Muscle of arm (tissue), 12 donors: ENCODE measurements around the gene LRGUK. TPM values are rescaled to one million over a fixed set of nuclear protein-coding genes. Genes with fewer than 3 reads are reported as not detected.
"Not testable (repeated sequence)": the region's sequence is repeated elsewhere in the genome, so short reads cannot be mapped to it uniquely, and the experiment has no call there.

ENCODE experiments used
- DNase-seq: peaks from one replicate; pipeline ENCODE4 v3.0.0-alpha.2; 2013
- polyA plus RNA-seq, 12 donors: library from polyadenylated mRNA; unstranded; fragments of 120-200 nt; gene quantifications; one replicate each; pipeline ENCODE4 v1.2.1, GENCODE V29; 2013; ENCODE audit not compliant: insufficient read length in 12 of 12

The LRGUK gene
- polyA plus RNA-seq, 12 donors = 0.23 to 2.4 (median 0.85) TPM; not detected in 2

DNA sequence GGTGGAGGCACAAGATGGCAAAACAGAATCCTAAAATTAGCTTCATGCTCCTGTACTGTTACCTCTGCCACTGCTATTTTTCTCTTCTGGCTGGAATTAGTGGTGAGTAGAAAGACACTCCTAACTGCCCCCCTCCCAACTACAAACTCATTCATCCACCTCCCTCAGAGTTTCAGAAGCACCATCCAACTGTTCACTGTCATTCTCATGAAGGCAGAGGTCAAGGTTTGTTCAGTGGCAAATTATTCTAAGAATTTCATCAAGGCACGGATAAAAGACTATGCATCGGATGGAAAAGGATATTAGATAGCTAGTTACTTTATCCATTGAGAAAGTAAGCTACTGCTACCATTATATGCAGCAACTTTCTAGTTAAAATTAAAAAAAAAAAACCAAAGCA lies 59.7 kb downstream of the LRGUK start:
- DNase-seq = no peak

DNA sequence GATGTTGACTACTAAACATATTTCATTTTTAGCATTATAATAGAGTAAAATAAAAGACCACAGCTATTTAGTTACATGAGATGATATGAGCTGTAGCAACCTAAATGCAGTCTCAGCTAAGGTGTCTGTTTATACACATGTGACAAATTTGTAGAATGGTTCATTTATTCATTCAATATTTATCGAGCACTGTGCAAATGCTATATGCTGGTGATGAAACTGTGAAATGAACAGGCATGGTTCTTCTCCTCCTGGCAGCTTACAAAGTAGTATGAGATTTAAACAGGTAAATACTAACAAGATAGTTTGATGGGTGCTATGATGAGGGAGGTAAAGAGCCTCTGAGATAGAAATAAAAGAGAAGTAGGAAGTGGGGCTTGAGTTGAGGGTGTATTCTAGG lies 60.8 kb downstream of the LRGUK start:
- no peak for DNase-seq

DNA sequence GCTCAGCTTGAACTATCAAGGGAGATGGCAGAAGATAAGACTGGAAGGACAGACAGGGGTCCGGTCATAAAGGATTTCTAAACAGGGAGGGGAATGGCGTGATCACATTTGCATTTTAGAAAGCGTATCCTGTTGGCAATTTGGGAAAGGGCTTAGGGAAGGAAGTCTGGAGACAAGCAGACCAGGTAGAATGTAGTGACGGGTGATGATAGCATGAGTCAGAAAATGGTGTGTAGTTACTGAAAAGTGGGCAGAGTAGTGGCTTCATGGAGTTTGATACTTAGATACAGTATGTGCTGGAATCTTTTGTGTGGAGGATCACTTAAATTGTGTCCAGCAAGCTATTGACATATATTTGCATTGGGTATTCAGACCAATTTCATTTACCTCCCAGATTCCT lies 61.2 kb downstream of the LRGUK start:
- DNase-seq = no peak

DNA sequence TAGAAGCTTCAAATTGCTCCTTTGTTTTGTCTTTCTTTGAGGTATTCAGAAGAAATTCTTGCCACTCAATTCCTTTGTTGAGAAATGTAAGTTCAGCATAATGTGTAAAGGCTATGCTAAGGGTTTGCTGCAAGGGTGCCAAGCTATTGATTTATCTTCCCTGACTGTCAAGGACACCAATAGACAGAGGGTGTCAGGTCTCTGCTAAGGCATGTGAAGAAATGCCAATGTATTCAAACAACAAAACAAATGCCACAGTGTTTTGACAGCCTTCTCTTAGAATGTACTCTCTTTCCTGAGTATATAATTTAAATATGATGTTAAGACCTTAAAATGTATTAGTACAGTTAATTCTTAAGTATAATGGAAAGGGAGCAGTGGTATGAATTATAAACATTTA lies 62.4 kb downstream of the LRGUK start:
- DNase-seq = no peak

DNA sequence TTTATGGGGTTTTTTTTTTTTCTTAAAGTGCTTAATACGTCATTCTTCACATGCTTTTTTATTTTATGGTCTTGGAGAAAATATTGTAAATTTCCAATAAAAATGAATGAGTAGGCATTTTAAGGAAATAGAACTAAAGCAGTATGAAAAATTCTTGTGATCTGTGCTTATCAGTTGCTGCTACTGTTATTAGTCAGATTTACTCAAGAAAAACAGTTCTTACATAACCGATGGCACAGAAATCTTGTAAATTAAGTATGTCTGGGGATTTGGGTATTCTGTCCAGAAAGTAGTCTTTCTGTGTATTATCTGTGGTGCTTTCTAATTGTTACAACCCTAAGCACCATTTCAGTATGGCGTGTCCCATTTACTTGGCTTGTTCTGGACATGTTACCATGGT lies 64.7 kb downstream of the LRGUK start:
- DNase-seq = no peak

DNA sequence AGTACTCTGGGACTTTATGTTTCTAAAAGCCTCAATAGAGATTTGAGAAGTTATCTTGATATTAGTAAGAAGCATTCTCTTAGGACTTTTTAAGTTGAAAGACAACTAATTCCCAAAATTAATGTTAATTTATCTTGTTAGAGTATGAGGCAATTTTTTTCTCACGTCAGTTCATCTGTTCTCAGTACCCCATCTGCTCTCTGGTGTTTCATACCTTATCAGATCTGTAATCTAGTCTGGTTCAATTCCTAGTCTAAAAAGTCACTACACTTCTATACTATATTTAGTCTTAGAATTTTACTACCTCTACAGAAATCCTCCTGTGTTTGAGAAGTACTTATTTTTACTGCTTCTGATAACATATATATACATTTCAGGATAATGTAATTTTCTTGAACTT lies 66.1 kb downstream of the LRGUK start:
- DNase-seq = no peak

DNA sequence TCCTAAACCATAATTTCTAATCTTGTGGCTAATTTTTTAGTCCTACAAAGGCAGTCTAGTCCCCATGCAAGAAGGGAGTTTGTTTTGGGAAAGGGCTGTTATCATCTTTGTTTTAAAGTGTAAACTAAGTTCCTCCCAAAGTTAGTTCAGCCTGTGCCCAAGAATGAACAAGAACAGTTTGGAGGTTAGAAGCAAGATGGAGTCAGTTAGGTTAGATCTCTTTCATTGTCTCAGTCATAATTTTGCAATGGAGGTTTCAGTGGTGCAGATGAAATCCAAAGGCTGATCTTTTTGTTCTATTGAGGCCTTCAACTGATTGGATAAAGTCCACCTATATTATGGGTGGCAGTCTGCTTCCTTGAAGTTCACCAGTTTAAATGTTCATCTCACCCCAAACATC lies 68.1 kb downstream of the LRGUK start:
- no peak for DNase-seq

DNA sequence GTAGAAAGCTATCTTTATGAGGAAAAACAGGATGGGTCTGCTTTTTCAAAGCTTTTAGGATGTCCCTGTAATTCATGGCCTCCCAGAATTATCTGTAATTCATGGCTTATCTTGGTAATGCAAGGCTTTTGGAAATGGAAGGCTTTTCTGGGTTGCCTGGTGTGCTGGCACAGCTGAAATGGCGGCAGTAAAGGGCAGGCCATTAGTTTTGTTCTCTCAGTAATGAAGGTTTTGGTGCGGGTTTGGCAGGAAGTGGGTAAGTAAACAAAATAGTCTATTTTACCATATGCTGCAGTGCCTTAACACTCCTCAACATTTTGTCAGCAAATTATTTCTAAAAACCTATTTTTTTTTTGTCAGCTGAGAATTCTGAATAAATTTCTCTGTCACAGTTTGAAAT lies 69.3 kb downstream of the LRGUK start:
- no peak for DNase-seq

DNA sequence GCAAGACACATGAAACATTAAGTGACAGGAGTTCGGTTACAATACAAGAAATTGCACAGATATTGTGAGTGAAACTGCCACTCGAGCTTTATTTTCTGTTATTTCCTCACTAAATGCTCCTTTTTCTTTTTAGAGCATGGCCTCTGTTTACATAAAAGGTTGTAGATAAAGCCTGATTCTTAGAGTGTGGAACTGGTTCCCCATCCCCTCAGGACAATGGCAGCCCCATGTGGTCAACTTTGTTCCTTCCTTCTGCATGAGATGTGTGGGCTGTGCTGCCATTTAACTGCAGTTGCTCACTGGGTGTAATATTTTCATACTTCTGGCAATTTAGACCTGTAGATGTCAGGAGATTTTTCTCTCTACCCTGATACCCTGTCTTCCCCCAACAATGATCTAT lies 70.2 kb downstream of the LRGUK start:
- no peak for DNase-seq

DNA sequence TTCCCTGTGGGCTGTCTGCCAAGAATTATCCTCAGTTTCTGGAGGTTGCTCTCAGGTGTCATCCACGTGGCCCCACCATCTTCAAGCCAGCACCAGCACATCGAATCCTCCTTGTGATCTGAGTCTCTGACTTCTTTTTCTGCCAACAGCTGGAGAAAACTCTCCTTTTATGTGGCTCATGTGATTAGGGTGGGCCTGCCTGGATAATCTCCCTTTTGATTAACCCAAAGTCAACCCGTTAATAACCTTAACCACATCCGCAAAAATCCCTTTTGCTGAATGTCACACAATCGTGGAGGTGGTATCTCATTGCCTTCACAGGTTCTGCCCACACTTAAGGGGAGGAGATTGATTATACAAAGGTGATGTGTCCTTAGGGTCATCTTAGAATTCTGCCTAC lies 73.8 kb downstream of the LRGUK start:
- DNase-seq = peak; percentile 4

DNA sequence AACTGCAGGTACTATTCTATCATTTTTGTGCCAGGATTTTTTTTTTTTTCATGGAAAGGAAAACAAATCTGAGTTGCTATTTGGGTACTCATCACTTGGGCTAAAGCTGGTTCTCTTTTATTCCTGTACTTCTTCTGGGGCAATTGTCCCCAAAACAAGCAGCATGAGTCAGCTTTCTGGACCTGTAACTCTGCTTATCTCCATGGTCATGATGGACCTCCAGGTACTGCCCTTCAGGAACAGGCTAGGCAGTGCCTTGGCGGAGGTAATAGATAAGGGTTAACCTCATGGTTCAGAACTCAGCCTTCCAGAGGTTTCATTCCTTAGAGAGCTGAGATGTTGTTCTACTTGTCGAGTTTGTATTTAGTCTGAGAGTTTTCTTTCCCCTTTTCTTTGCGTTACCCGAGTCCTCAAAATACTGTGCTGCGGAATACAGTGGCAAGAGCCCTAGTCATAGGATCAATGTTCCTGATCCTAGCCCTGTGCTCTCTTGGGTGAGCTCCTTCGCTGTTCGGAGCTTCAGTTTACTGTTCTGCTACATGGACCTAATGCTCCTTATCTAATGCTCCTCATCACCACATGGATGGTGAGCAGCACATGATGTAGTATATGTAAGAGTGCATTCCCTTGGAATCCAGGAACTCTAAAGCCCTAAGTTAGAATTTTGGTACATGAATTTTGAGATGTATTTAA lies 74.6 kb downstream of the LRGUK start:
- no peak for DNase-seq

DNA sequence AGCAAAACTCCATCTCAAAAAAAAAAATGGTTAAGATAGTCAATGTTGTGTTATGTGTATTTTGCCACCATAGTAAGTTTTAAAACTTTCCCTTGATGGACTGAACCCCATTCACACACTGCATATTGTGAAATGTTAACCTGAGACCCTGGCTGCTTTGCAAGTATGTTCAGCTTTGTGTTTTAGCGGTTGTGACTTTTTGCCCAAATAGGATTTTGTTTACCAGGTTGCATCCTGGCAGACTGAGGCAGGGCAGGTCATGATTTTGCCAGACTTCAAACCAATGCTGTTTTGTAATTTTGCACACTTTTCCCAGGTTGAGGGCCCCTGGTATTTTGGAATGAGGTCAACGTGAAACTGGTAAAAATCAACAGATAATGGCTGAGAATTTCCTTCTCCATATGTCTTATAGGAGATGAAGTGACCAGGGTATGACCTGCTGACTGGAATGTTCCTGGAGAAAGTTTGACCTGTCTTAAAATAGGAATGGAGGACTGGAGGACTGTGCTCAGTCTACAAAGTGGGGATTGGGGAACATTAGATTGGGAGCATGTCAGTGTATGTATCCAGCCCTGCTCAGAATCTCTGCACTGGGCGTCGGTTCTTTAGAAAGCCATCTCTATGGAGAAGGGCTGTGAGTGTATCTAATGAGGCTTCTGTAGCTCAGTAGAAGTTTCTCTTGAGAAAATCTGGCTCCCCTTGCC lies 76.2 kb downstream of the LRGUK start:
- no peak for DNase-seq

DNA sequence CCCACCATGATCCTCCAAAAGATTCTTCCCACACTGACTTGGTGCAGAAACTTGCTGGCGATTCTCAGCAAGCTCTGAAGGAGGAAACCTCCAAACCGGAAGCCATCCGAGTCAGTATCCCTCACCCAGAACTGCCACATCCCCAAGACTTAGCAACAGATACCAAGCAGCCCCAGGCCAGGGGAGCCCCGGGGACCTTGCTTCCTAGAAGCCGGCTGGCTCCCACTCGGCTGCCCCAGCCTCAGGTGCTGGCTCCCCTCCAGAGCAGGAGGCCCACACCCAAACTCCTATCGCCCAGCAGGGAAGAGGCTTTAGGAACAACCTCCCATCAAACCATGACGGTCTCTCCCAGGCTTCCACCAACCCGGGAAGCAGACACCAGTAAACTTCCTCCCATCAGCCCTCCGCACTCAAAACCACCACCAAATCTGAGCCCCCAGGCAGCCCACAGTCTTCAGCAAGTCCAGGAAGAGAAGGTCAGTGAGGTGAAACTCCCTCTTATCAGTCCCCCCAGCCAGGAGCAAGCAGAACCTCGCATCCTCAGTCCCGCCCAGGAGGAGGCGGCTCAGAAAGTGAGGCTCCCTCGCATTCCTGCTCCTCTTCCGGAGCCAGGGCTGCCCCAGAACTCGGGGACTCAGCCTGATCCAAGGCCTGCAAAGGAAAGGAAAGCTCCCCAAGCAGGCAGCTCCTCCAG lies 82.3 kb downstream of the LRGUK start:
- DNase-seq = no peak

DNA sequence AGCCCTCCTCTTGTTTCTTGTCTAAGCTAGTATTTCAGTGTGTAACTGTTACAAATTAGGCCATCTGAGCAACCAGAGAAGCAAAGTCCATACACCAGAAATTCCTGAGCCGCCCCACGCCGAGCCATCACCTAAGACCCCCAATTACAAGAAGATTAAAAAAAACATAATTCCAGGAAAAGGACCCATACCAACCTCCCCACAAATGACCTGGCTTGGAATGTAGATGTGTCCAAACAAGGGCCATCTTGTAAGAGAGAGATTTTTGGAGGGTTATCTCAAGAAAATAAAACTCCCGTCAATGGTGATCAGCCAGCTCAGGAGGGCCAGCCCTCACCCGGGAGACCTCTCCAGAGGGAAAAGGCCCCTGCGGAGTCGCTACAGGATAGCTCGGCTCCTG lies 83.1 kb downstream of the LRGUK start:
- no peak for DNase-seq

DNA sequence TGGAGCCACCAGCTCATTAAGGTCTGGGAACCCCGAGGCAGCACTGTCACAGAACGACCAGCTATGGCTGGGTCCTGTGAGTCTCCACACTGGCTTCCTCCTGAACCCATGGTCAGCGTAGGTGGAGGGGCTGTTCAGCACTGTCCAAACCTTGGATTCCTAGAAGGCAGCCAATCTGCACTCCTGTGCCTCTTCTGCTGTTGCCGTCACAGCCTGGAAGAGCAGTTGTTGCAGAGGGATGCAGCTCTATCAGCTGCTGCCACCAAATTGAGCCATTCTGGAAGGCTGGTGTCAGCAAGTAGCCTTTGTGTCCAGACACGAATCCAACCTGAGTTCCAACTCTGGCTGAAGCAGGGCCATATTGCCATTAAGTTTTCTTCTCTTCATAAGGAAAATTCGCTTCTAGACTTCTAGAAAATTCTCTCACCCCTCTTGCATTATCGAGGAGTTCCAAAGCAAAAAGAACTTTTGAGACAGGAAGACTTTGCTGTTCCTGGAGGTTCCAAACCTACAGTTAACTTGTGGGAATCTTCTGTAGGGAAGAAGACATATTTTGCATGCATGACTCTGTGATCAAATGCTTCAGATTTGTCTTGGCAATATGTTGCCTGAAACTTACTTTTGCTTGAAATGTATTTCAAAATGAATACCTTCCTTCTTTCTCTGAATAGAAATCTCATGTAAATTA lies 84.0 kb downstream of the LRGUK start:
- DNase-seq = no peak

DNA sequence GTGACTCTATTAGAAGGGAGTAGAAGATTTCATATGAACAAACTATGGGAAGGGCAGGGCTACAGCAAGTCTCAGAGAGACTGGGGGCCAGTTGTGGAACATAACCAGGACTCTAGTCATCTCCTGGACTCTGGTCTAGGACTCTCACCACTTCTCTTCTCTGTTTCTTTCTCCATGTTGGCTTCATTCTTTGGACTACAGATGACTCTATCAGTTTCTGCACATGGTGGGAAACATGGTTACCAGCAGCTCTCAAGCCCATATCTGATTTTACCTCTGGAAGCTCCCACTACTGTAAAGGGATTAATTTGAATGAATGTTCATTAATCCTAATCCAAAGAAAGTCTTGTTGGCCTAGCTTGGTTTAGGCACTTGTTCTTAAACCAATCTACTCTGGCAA lies 84.7 kb downstream of the LRGUK start:
- no peak for DNase-seq

DNA sequence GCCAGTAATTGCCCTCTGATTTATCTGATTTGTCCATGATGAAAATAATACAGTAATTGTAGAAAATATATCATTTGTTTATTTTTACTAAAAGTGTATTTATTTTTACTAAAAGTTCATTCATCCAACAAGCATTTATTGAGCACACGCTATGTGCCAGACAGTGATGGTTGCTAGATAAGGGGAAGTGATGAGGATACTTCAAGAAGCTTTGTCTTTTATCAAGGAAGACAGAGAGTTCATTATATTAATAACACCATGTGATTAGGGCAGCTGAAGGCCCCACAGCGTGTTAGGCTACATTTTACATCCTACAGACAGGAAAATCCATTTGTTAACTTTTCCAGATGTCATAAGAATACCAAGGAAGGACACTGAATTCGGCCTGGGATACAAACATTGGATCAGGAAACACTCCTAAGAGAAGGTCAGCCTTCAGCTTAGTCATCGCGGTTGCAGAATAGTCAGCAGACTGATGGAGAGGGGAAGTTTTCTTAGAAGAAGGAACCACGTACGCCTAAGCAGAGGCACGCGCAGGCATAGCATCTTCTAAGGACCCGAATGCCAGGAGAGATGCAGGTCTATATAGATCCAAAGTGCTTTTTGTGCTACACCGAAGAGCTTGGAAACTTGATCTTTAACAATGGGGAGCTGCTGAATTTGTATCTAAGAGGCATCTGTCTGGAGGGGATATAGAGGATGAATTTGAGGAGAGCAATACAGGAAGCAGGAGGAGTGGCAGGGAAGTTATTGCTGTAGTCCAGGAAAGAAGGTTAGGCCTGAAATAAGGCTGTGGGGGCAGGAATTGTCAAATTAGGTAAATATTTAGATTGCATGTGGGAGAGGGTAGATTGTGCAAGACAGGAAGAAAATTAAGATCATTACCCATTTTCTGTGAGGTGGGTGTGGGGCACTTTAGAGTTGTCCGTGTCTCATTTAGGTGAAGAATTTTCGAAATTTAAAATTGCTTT lies 85.7 kb downstream of the LRGUK start:
- DNase-seq = no peak

DNA sequence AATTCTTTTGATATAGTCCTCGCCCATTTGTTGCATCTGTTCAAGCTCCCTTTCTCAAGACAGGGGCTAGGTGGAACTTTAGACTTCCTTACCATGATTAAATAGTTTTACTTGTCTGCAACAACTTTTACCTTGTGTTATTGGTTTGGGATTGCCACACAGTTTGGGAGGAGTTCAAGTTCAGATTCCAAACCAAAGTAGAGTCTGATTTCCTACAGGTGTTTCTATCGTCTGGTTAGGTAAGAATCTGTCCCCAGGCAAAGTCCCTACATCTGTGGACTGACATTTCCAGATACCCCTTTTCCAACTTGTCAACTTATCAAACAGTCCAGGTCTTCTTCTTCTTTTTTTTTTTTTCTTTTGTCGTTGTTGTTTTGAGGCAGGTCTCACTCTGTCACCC lies 93.1 kb downstream of the LRGUK start:
- DNase-seq = no peak

DNA sequence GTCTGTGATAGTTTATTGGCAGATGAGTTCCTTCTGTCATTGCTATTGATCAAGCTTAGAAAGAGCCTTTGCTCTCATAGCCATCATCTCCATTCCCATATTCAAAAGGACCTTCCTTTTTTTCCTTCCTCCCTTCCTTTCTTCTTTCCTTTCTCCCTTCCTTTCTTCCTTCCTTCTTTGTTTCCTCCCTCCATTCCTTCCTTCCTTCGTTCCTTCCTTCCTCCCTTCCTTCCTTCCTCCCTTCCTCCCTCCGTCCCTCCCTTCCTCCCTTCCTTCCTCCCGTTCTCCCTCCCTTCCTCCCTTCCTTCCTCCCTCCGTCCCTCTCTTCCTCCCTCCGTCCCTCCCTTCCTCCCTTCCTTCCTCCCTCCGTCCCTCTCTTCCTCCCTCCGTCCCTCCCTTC lies 104.2 kb downstream of the LRGUK start:
- DNase-seq = not testable (repeated sequence)

DNA sequence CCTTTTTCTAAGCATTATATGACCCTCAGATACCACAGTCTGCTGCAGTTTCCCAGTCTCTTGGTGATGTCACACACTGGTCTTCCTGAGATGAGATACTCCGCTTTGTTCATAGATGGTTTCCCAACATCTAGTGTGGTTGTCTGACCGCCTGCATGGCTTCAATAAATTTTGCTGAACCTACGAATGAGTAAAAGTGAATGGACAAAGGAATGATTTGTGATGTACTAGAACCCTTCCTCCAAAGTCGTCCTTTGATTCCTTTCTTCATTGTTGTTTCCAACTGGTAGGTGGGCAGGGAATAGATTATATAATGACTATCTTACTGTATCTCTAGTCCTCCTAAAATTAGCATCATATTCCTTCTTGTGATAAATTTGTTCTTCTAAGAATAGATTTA lies 107.1 kb downstream of the LRGUK start:
- no peak for DNase-seq

DNA sequence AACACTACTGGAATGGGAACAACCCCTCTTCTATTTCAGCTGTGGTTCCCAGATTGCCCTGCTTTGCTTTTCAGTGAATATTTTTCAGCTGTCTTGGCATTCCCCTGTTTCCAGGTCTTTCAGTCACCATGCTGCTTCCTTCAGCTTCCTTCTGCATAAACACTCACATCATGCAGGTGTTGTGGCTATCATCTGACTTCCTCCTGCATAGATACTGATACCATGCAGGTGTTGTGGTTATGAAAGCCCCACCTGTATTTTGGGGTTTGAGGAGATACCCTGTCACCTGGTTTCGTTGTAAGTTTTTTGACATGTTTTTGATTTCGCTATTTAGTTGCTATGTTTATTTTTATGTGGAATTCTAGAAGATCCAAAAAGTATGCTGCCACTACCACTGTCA lies 118.1 kb downstream of the LRGUK start:
- DNase-seq = no peak
